ENCODE results near the gene MYBPHL. TPM values are rescaled to one million over a fixed set of nuclear protein-coding genes. Genes with fewer than 3 reads are reported as not detected.

Gene MYBPHL
- total RNA-seq, 4 donors from 2014 or later = not detected

DNA sequence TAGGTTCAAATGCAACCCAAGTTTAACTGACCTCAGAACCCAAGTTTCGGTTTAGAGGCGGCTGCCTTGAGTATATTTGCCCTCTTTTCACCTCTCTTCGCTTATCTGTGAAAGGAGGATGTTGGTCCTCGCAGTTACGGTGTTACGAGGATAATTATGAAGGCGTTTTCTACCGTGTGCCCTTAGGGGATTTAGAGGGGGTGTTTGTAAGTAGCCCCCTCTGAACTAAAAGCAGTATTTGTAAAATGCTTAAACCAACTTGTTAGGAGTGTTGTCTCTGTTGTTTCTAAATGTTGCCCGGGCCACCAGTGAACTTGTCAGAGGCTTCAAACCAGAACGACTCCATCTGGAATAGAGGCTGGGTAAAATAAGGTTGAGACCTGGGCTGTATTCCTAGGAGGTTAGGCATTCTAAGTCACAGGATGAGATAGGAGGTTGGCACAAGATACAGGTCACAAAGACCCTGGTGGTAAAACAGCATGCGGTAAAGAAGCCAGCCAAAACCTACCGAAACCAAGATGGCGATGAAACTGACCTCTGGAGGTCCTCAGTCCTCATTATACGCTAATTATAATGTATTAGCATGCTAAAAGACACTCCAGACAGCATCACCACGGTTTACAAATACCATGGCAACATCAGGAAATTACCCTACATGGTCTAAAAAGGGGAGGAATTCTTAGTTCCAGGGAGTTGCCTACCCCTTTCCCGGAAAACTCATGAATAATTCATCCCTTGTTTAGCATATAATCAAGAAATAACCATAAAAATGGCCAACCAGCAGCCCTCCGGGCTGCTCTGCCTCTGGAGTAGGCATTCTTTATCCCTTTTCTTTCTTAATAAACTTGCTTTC is 22.8 kb downstream of the MYBPHL start:
- 47 to 52% methylated on average over 17 of the region's 17 CpGs for WGBS, 2 donors
- no peaks in the 10 kb centered on the region for H3K36me3 ChIP-seq
- H3K27me3 ChIP-seq = no peaks in the 10 kb centered on the region
- peak overlapping the region; percentile 15 to 60 (median 19) for H3K4me3 ChIP-seq (replicated peaks in 1 of 3)
- peak overlapping the region; percentile 56 to 90 (median 67) for H3K27ac ChIP-seq
- H3K9me3 ChIP-seq = no peaks in the 10 kb centered on the region
- no peak for DNase-seq
- no peak for TF ChIP-seq POLR2A (IDR thresholded peaks at IDR 0.05)
- TF ChIP-seq, protein P1, sequence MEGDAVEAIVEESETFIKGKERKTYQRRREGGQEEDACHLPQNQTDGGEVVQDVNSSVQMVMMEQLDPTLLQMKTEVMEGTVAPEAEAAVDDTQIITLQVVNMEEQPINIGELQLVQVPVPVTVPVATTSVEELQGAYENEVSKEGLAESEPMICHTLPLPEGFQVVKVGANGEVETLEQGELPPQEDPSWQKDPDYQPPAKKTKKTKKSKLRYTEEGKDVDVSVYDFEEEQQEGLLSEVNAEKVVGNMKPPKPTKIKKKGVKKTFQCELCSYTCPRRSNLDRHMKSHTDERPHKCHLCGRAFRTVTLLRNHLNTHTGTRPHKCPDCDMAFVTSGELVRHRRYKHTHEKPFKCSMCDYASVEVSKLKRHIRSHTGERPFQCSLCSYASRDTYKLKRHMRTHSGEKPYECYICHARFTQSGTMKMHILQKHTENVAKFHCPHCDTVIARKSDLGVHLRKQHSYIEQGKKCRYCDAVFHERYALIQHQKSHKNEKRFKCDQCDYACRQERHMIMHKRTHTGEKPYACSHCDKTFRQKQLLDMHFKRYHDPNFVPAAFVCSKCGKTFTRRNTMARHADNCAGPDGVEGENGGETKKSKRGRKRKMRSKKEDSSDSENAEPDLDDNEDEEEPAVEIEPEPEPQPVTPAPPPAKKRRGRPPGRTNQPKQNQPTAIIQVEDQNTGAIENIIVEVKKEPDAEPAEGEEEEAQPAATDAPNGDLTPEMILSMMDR (IDR thresholded peaks at IDR 0.05) = no peak
- intact Hi-C loops (cut with DNase I) = loop anchor here (5.0 kb wide), 1 partner anchor 113 kb away; the partner anchor contains the start of gene SORT1
- H3K4me1 ChIP-seq = peaks cover 8 to 14% of the 10 kb centered on the region in 2 donors

DNA sequence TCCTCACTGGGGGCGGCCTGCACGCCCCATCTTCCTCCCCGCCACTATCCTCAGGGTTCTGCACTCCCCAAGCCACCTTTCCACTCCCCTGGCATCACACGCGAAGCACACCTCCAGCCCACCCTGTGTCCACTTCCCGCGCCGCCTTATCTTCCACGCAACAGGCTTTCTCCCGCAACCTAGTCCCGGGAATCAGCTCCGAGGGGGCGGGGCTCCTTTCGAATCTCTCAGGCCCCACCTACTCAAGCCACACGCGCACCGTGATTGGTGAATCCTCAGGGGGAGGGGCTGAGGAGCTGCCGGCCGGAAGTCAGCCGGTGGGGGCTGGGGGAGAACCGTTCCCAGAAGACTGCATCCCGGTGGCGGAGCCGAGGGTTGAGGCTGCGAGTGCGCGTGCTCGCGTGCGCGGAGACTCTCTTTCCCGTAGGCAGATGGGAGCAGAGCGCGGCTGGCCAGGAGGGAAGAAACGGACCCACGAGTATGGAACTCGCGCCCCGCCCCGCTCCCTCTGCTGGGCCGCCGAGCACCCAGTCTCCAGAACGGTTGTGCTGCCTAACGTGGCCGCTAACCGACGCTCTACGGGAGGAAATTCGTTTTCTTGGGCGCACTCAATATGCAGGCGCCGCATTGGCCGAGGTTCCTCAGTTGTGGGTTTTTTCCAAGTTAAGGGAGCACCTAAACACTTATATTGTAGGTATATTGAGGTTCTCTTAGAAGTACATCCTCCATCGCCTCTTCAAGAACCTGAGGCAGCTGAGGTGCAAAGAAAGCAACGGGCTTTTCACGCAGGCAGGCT is 23.7 kb downstream of the MYBPHL start, which contains the start of gene PSRC1:
TSS of gene PSRC1 (minus strand) at position 194 of the 796 bp plus-strand sequence.
- H3K36me3 ChIP-seq = no peaks in the 10 kb centered on the region
- intact Hi-C loops (cut with DNase I) = loop anchor here (5.0 kb wide), 1 partner anchor 114 kb away; the partner anchor contains the start of gene SORT1
- H3K9me3 ChIP-seq = no peaks in the 10 kb centered on the region
- DNase-seq = peak; percentile 97
- peaks cover 12 to 18% of the 10 kb centered on the region in 2 donors for H3K4me1 ChIP-seq
- peak in 1 of 2 donors; percentile 87 for TF ChIP-seq POLR2A (IDR thresholded peaks at IDR 0.05)
- TF ChIP-seq, protein P1 (IDR thresholded peaks at IDR 0.05) = peak in 5 of 6 experiments; percentile 42 to 69 (median 52)
- peak within 1 kb of the TSS; percentile 56 to 90 (median 67) for H3K27ac ChIP-seq
- H3K27me3 ChIP-seq = no peaks in the 10 kb centered on the region
- WGBS, 2 donors = 0% methylated on average over 25 to 37 of the region's 56 CpGs
- H3K4me3 ChIP-seq (replicated peaks in 1 of 3) = peak within 1 kb of the TSS; percentile 15 to 60 (median 19)

DNA sequence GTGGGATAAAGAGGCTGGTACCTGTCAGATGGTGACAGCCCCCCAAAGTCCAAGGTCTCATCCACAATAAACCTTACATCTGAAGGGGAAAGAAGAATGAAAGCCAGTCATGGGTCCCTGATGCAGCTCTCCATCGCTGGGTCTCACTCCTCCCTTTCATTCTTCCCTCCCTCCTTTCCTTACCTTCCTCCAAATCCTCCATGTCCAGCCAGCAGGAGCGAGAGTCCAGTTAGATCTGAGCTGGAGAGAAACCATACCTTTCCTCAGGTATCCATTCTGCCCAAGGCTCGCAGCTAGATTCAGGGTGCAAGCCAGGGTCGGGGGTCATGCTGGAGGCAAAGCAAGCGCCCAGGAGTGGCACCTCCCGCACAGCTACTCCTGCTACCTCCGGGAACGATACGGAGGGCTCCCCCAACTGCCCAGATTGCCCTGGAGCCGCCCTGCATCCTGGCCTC is 24.3 kb downstream of the MYBPHL start:
- H3K27ac ChIP-seq = peak overlapping the region in 1 of 3 donors; percentile 90
- no peak for DNase-seq
- 8 to 10% methylated on average over 10 of the region's 10 CpGs for WGBS, 2 donors
- TF ChIP-seq, protein P1 (IDR thresholded peaks at IDR 0.05) = no peak
- TF ChIP-seq POLR2A (IDR thresholded peaks at IDR 0.05) = no peak
- intact Hi-C loops (cut with DNase I) = loop anchor here (5.0 kb wide), 1 partner anchor 115 kb away; the partner anchor contains the start of gene SORT1
- H3K4me3 ChIP-seq (replicated peaks in 1 of 3) = peak overlapping the region; percentile 15 to 60 (median 19)
- H3K4me1 ChIP-seq = peaks cover 18 to 24% of the 10 kb centered on the region in 2 donors
- H3K36me3 ChIP-seq = no peaks in the 10 kb centered on the region
- H3K9me3 ChIP-seq = no peaks in the 10 kb centered on the region
- no peaks in the 10 kb centered on the region for H3K27me3 ChIP-seq

DNA sequence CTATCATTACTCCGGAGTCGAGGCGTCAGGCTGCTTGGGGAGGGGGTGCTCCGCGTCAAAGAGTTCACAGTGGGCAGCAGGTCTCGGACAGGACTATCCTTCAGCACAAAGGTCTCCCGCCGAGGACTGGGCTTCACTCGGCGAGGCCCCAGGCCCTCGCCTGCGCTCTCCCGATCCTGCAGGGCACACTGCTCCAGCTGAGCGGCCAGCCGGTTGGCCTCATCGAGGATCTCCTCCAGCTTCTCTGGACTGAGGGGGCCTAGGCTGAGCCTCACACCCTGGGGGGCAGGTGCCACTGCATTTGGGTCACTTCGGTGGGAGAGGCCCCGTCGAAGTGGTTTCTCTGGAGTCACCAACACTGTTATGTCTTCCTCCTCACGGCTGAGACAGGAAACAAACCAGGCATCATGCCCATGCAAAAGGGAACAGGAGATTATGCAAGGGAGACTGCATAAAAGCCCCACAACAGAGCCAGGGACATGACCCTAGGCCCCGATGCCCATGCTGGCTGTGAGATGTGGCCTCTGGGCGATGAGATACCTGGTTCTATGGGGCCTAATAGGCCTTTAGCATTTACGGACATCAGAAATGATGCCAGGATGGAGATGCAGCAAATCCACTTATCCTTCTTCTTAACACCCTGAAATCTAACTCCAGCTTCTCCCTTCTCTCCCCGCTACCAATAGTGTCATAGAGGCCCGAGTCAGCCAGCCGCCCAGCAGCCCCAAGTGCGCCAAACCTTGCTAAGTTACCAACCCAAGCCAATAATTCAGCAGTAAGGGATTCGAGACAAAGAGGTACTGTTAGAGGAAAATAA is 24.9 kb downstream of the MYBPHL start:
- Histone ChIP-seq H3K36me3 (no peaks in the 10 kb centered on the region), H3K4me3 (replicated peaks in 1 of 3) (no peak overlapping the region), H3K27ac (no peak overlapping the region), H3K27me3 (no peaks in the 10 kb centered on the region), H3K4me1 (peaks cover 20 to 31% of the 10 kb centered on the region in 2 donors), H3K9me3 (no peaks in the 10 kb centered on the region)
- WGBS, 2 donors = 58 to 62% methylated on average over 20 to 26 of the region's 28 CpGs
- intact Hi-C loops (cut with DNase I) = loop anchor here (5.0 kb wide), 1 partner anchor 115 kb away; the partner anchor contains the start of gene SORT1
- no peak for DNase-seq
- TF ChIP-seq, protein P1 (IDR thresholded peaks at IDR 0.05) = no peak
- TF ChIP-seq POLR2A (IDR thresholded peaks at IDR 0.05) = no peak

Data from thyroid gland (tissue), 4 donors.